IPS-18a (cell line): Measurements from ENCODE around the gene ATP2B2.

ENCODE experiments used
- H3K27ac ChIP-seq: one replicate; pipeline ENCODE4 v1.5.1; 2013; ENCODE audit warnings: low read length
- H3K27me3 ChIP-seq: one replicate; pipeline ENCODE4 v1.6.1; 2013; ENCODE audit warnings: mild to moderate bottlenecking, low read length; ENCODE audit not compliant: control insufficient read depth, insufficient read depth
- H3K36me3 ChIP-seq: one replicate; pipeline ENCODE4 v1.6.1; 2013; ENCODE audit warnings: low read depth, low read length; ENCODE audit not compliant: control insufficient read depth
- H3K4me1 ChIP-seq: one replicate; pipeline ENCODE4 v1.6.1; 2013; ENCODE audit warnings: low read depth, low read length; ENCODE audit not compliant: control insufficient read depth
- H3K4me3 ChIP-seq: one replicate; pipeline ENCODE4 v1.5.1; 2013; ENCODE audit warnings: low read length
- H3K9ac ChIP-seq: one replicate; pipeline ENCODE4 v1.6.1; 2013; ENCODE audit warnings: mild to moderate bottlenecking, low read length, moderate library complexity
- H3K9me3 ChIP-seq: one replicate; pipeline ENCODE4 v1.6.1; 2013; ENCODE audit warnings: low read depth, low read length; ENCODE audit not compliant: control insufficient read depth

ATP2B2 gene

DNA sequence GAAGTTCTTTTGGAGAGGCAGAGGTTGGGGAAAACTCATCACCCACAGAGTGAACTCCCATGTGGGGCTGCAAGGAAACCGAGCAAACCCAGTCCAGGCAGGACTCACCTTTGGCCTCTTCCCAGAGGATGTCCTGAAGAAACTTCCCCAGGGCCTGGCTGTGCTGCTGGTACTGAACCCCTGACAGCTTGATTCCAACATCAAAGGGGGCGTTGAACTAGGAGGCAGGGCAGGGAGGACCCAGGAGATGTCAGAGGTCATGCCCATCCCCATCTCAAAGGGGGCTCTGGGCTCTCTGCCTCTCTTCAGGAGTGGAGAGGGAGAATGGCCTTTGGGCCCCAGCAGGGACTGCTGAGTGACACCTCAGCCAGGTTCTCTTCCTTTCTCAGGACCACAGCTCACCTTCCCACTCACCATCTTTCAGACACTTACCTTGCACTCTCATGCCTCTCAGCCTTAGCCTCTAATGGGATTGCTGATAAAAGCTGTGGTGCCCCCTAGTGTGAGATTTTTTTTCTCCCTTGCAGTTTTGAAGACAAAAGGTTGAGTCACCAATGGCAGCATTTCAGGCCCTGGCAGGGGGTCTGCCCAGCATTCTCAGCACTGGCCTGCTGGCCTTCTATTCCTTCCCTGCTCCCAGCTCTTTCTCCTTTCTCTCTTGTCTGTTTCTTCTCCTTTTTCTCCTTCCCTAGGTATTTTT lies 218.6 kb downstream of the ATP2B2 start:
- no peaks in the 10 kb centered on the region for H3K27me3 ChIP-seq
- H3K9ac ChIP-seq, result peak overlapping the region; percentile 4
- peaks cover 16% of the 10 kb centered on the region for H3K36me3 ChIP-seq
- peaks cover 12% of the 10 kb centered on the region for H3K4me1 ChIP-seq
- peak overlapping the region; percentile 46 for H3K27ac ChIP-seq
- no peak overlapping the region for H3K4me3 ChIP-seq
- H3K9me3 ChIP-seq, result no peaks in the 10 kb centered on the region

DNA sequence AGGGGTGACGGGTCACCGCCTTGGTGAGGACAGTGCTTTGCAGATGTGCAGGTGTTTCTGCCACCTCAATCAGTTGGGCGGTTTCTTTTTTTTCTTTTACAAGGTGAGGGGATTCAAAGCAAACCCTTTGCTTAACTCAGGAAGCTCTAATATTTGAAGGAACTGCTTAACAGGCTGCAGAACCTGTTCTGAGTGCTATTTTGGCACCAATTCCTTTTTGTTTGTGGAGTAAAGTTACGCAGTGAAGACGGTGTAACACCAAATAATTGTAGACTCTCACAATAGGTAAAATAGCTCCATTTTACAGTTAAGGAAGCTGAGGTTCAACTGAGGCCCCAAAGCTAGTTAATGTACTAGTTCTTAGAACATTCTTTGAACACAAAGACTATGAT lies 219.3 kb downstream of the ATP2B2 start:
- H3K27me3 ChIP-seq, result no peaks in the 10 kb centered on the region
- no peak overlapping the region for H3K9ac ChIP-seq
- no peak overlapping the region for H3K27ac ChIP-seq
- peaks cover 12% of the 10 kb centered on the region for H3K4me1 ChIP-seq
- no peak overlapping the region for H3K4me3 ChIP-seq
- H3K9me3 ChIP-seq, result no peaks in the 10 kb centered on the region
- peaks cover 16% of the 10 kb centered on the region for H3K36me3 ChIP-seq

DNA sequence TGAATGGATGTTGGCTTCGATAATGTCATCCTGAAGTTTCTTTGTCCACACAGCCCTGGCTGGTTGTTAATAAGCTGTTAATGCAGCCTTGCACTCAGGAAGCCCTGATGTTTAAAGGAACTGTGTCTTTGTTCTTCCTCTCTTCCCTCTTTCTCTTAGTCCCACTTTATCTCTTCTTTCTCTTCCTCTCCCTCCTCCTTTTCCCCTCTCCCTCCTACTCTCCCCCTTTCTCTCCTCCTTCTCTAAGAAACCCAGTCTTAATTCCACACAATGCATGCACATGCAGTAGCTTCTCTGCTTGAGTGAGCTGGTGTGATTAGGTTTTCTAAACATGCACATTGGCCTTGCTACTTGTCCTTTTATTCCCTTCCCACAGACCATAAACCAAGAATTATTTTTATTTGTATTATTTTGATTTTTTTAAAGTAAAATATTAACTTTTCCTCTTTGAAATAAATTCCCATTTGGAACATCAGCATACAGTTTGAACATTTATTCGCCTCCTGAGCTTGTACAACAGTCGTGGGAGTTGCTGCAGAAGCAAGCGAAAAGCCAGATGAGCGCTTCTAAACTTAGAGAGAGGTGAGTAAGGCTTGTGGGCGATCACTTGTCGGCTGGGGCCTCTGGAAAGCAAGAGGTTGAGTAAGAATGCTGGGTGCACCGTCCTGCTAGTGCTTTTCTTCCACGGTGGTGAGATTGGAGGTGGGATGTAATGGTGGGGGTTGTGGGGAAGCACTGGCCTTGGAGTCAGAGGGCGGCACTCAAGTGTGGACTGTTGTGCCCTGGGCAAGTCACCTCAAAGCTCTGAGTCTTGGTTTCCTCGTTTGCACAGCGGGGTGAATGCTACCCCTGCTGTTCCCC lies 219.9 kb downstream of the ATP2B2 start:
- H3K36me3 ChIP-seq, result peaks cover 21% of the 10 kb centered on the region
- peaks cover 12% of the 10 kb centered on the region for H3K4me1 ChIP-seq
- H3K9ac ChIP-seq, result no peak overlapping the region
- no peaks in the 10 kb centered on the region for H3K27me3 ChIP-seq
- H3K9me3 ChIP-seq, result no peaks in the 10 kb centered on the region
- no peak overlapping the region for H3K27ac ChIP-seq
- H3K4me3 ChIP-seq, result no peak overlapping the region

DNA sequence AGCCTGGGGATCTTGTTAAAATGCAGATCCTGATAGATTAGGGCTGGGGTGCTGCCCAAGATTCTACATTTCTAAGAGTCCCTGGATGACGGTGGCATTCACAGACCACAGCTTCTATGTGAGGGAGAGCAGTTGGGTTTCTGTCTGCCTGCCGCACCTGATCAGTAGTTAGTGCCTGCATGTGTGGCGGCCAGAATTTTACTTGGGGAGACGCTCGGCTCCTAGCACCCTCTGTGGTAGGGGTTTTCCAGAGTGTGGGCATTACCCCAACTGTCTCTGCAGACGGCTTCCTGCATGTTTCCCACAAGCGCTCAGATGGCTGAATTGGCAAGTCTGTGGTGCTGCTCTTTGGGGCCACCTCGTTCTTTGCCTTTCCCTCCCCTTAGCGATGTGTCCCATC lies 220.9 kb downstream of the ATP2B2 start:
- Histone ChIP-seq H3K4me3 (no peak overlapping the region), H3K4me1 (peaks cover 12% of the 10 kb centered on the region), H3K36me3 (peaks cover 31% of the 10 kb centered on the region), H3K27me3 (no peaks in the 10 kb centered on the region), H3K9ac (no peak overlapping the region), H3K27ac (no peak overlapping the region), H3K9me3 (no peaks in the 10 kb centered on the region)

DNA sequence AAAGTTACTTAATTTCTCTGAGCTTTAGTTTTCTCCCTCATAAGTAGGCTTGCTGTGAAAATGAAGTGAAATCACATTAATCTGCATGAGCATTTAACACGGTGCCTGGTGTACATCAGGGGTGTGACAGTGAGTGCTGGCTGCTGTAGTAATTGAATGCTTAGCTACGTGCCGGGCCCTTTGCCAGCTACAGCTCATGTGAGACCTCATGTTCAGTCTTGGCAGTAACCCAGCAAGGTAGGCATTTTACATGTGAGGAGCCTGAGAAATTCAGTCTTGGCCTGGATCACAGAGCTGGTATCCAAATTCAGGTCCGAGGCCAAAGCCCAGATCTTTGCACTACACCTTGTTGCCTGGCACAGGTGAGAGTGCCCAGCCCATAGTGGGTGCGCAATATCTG lies 221.7 kb downstream of the ATP2B2 start:
- Histone ChIP-seq H3K4me1 (peaks cover 12% of the 10 kb centered on the region), H3K36me3 (peaks cover 36% of the 10 kb centered on the region)

DNA sequence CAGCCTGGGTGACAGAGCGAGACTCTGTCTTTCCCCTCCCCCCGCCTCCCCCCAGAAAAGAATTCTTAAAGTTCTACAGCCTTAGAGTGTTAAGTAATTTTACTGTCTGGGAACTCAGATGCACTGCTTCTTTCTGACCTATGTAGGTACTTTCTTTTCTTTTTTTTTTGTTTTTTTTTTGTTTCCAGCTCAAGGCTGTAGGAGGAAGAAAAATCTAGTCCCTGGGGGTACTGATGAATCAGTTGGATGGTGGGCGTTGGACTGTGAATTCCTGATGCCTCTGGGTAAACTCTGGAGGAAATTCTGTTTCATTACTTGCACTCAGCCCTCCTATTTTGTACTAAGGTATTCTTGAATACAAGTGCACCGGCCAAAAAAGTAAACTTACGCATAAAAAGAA lies 223.4 kb downstream of the ATP2B2 start:
- H3K9ac ChIP-seq, result no peak overlapping the region
- H3K36me3 ChIP-seq, result peaks cover 43% of the 10 kb centered on the region

More for the DNA sequence above, 221.7 kb downstream of the ATP2B2 start:
- Histone ChIP-seq H3K9me3 (no peaks in the 10 kb centered on the region), H3K27me3 (no peaks in the 10 kb centered on the region), H3K27ac (no peak overlapping the region), H3K9ac (no peak overlapping the region), H3K4me3 (no peak overlapping the region)

DNA sequence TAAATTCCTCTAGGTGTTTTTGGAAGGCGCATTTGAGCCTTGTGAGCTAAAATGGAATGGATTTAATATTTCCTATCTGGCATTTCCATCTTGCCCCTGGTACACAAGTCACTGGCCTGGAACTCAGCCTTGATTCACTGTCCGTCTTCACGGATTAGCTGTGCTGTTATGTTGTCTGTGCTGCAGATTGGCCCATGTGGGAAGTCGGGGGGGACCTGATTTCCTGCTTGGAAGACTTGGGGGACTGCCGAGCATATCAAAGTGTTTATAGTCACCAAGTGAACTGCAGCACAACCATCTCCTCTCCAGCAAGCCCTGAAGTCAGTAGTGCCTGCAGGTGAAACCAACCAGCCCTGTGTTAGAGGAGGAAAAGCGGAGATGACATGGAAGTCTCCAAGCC lies 224.8 kb downstream of the ATP2B2 start:
- Histone ChIP-seq H3K4me1 (no peaks in the 10 kb centered on the region), H3K27me3 (no peaks in the 10 kb centered on the region), H3K36me3 (peaks cover 45% of the 10 kb centered on the region)

More for the DNA sequence above, 223.4 kb downstream of the ATP2B2 start:
- no peak overlapping the region for H3K27ac ChIP-seq
- no peak overlapping the region for H3K4me3 ChIP-seq
- H3K27me3 ChIP-seq, result no peaks in the 10 kb centered on the region
- no peaks in the 10 kb centered on the region for H3K9me3 ChIP-seq
- peaks cover 6% of the 10 kb centered on the region for H3K4me1 ChIP-seq

DNA sequence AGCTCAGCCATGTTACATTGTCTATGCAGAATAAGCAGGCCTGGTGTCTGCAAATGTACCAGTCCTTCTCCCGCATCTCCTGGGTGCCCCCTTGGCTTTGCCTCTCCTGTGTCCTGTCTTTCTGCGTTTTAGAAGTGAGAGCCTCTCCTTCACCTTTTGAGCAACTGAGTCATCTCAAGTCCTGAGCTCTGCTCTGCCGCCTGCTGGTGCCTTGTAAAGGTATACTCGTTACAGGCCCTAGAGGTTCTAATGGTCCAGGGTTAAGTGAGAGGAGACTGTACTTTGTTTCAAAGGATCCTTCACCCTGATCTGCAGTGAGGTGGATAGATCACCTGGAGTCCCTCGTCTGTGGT lies 225.2 kb downstream of the ATP2B2 start:
- Histone ChIP-seq H3K27me3 (no peaks in the 10 kb centered on the region), H3K4me3 (no peak overlapping the region), H3K9me3 (no peaks in the 10 kb centered on the region), H3K36me3 (peaks cover 45% of the 10 kb centered on the region), H3K27ac (no peak overlapping the region), H3K9ac (no peak overlapping the region), H3K4me1 (no peaks in the 10 kb centered on the region)

More for the DNA sequence above, 224.8 kb downstream of the ATP2B2 start:
- Histone ChIP-seq H3K4me3 (no peak overlapping the region), H3K27ac (no peak overlapping the region), H3K9me3 (no peaks in the 10 kb centered on the region), H3K9ac (no peak overlapping the region)

DNA sequence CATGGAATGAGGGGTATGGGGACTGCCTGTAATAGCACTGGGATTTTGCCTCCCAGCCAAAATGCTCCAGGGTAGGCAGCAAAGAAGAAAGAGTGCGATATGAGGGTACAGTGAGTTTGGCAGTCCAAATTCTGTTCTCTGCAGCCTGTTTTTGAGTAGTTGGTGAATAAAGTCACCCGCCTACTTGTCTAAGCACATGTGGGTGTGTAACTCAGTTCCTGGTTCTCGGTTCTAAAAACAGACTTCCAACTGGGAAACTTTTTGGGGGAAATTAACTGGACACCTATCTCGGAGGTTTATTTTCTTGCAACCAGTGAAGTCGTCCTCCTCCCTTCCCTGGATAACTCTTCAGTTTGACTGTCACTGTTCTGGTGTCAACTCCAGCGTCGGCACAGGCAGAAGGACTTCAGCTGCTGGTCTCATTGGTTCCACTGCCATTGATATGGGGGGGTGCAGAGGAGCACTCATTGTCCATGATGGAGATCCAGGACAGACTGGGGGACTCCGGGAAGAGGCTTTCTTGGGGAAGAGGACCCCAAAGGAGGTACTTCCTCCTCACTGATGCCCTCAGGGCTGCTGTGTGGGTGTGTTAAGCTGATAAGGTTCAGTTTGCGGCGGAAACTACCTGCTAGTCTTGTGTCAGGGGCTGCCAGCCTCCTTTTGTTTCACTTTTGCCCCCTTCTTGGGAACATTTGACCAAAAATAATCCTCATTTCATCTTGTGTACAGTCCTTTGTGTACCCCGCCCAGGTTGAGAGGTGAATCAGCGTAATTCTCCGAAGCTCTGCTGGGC lies 225.8 kb downstream of the ATP2B2 start:
- Histone ChIP-seq H3K4me1 (no peaks in the 10 kb centered on the region), H3K27ac (no peak overlapping the region), H3K9me3 (no peaks in the 10 kb centered on the region), H3K9ac (no peak overlapping the region), H3K27me3 (no peaks in the 10 kb centered on the region), H3K4me3 (no peak overlapping the region), H3K36me3 (peaks cover 45% of the 10 kb centered on the region)

DNA sequence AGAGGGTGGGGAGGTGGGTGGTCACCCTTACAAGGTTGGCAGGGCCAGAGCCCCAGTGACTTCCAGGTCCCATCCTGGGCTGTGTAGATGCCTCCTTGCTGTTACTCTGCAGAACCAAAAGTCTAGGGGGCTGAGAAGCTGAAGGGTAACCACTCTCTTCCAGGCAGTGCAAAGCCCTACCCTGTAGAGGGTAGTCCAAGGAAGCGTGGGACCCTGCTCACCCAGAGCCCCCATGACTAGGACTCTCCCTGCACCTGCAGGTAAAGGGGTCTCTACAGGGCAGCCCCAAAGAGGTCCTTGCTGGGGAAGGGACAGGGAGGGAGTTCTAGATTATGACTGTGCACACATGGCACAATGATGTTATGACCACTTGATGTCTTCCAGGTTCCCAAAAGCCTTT lies 226.9 kb downstream of the ATP2B2 start:
- no peak overlapping the region for H3K4me3 ChIP-seq
- no peak overlapping the region for H3K27ac ChIP-seq
- no peaks in the 10 kb centered on the region for H3K27me3 ChIP-seq
- H3K4me1 ChIP-seq, result no peaks in the 10 kb centered on the region
- no peak overlapping the region for H3K9ac ChIP-seq
- H3K9me3 ChIP-seq, result no peaks in the 10 kb centered on the region
- peaks cover 43% of the 10 kb centered on the region for H3K36me3 ChIP-seq

DNA sequence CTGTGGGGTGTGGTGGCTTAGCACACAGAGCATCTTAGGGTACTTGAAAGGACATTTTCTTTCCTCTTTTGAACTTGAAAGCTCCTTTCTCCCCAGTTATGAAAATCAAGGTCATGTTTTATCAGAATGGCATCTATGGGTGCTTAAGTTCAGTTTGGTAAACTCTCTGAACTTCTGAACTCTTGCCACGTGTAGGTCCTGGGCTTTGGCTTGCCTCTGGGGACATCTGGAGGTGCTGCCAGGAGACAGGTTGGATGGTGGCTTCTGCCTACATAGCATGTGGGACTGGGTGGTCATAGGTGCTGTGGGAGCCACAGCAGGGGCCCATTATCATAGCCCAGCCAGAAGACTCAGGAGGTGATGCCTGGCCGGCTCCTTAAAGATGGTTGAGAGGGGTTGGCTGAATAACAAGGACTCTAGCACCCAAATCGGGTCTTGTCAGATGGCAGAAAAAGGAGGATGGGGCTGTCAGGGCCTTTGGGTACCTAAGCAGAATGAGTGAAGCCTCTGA lies 228.2 kb downstream of the ATP2B2 start:
- H3K9ac ChIP-seq, result no peak overlapping the region

More for the DNA sequence above, 228.2 kb downstream of the ATP2B2 start:
- Histone ChIP-seq H3K9me3 (no peaks in the 10 kb centered on the region), H3K27me3 (no peaks in the 10 kb centered on the region), H3K4me3 (no peak overlapping the region), H3K27ac (no peak overlapping the region), H3K36me3 (peaks cover 37% of the 10 kb centered on the region), H3K4me1 (no peaks in the 10 kb centered on the region)
